ENCODE measurements around the gene LBP.
"Not testable (repeated sequence)": the region's sequence is repeated elsewhere in the genome, so short reads cannot be mapped to it uniquely, and the experiment has no call there.

The LBP gene

DNA sequence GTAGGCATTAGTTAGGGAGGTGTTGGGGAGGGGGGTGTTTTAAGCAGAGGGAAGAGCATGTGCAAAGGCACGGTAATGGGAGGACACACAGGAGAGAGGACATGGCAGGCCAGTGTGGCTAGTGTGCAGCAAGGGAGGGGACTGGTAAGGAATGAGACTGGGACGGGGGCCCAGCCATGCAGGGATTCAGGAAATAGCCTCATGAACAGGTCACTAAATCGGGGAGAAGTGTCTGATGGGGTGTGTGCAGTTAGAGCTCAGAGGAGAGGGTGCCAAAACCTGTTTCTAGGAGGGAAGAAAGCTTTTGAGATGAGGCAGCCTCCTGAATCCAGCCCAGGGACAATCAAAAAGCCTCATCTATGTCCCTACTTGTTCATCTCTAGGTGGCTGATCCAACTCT is 34.8 kb upstream of the LBP start:
- Histone ChIP-seq H3K4me2 (ENCODE audit: insufficient read depth, low read length) (no peak overlapping the region), H3K36me3 (ENCODE audit: insufficient read depth, low read length) (no peaks in the 10 kb centered on the region), H3K27me3 (ENCODE audit: insufficient read depth, low read length, poor library complexity) (peaks cover 15% of the 10 kb centered on the region), H3K27ac (ENCODE audit: low read length) (no peak overlapping the region), H3K4me3 (ENCODE audit: low read depth in 1 of 2, low read length in 2 of 2) (no peak overlapping the region), H3K9ac (ENCODE audit: low read depth, low read length) (no peak overlapping the region), H3K4me1 (ENCODE audit: insufficient read depth, low read length) (peaks cover 3% of the 10 kb centered on the region; the same call in 1 of the 2 replicates), H3K9me3 (ENCODE audit: insufficient read depth, low read length, severe bottlenecking) (no peaks in the 10 kb centered on the region), H4K20me1 (ENCODE audit: insufficient read depth, low read length) (no peaks in the 10 kb centered on the region), H2AFZ (ENCODE audit: low read depth, low read length) (no peak overlapping the region), H3K79me2 (ENCODE audit: insufficient read depth, low read length) (no peaks in the 10 kb centered on the region)
- TF ChIP-seq, protein P1, sequence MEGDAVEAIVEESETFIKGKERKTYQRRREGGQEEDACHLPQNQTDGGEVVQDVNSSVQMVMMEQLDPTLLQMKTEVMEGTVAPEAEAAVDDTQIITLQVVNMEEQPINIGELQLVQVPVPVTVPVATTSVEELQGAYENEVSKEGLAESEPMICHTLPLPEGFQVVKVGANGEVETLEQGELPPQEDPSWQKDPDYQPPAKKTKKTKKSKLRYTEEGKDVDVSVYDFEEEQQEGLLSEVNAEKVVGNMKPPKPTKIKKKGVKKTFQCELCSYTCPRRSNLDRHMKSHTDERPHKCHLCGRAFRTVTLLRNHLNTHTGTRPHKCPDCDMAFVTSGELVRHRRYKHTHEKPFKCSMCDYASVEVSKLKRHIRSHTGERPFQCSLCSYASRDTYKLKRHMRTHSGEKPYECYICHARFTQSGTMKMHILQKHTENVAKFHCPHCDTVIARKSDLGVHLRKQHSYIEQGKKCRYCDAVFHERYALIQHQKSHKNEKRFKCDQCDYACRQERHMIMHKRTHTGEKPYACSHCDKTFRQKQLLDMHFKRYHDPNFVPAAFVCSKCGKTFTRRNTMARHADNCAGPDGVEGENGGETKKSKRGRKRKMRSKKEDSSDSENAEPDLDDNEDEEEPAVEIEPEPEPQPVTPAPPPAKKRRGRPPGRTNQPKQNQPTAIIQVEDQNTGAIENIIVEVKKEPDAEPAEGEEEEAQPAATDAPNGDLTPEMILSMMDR (IDR thresholded peaks at IDR 0.05; ENCODE audit: borderline replicate concordance, extremely low read depth, low read length, poor library complexity, severe bottlenecking): no peak
- no peak for TF ChIP-seq EZH2 (IDR thresholded peaks at IDR 0.05; ENCODE audit: borderline replicate concordance, low read depth, low read length, severe bottlenecking)
- DNase-seq (no peak), ATAC-seq (ENCODE audit: insufficient read depth, low read depth) (no peak)

DNA sequence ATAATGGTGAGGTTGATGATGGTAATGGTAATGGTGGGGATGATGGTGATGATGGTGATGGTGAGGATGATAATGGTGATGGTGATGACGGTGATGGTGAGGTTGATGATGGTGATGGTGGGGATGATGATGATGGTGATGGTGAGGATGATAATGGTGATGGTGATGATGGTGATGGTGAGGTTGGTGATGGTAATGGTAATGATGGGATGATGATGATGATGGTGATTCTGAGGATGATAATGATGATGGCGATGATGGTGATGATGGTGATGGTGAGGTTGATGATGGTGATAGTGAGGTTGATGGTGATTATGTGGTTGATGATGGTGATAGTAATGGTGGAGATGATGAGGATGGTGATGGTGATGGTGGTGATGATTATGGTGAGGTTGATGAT is 32.6 kb upstream of the LBP start:
- no peaks in the 10 kb centered on the region for H3K79me2 ChIP-seq (ENCODE audit: insufficient read depth, low read length)
- no peak overlapping the region for H3K4me3 ChIP-seq (ENCODE audit: low read depth in 1 of 2, low read length in 2 of 2)
- no peaks in the 10 kb centered on the region for H3K4me1 ChIP-seq (ENCODE audit: insufficient read depth, low read length)
- no peaks in the 10 kb centered on the region for H3K36me3 ChIP-seq (ENCODE audit: insufficient read depth, low read length)
- no peak overlapping the region for H2AFZ ChIP-seq (ENCODE audit: low read depth, low read length)
- no peak overlapping the region for H3K4me2 ChIP-seq (ENCODE audit: insufficient read depth, low read length)
- no peaks in the 10 kb centered on the region for H4K20me1 ChIP-seq (ENCODE audit: insufficient read depth, low read length)
- H3K9ac ChIP-seq (ENCODE audit: low read depth, low read length): no peak overlapping the region
- peaks cover 11% of the 10 kb centered on the region for H3K27me3 ChIP-seq (ENCODE audit: insufficient read depth, low read length, poor library complexity)
- no peaks in the 10 kb centered on the region for H3K9me3 ChIP-seq (ENCODE audit: insufficient read depth, low read length, severe bottlenecking)
- H3K27ac ChIP-seq (ENCODE audit: low read length): no peak overlapping the region
- no peak for ATAC-seq (ENCODE audit: insufficient read depth, low read depth)
- TF ChIP-seq, protein P1 (IDR thresholded peaks at IDR 0.05; ENCODE audit: borderline replicate concordance, extremely low read depth, low read length, poor library complexity, severe bottlenecking): no peak
- TF ChIP-seq EZH2 (IDR thresholded peaks at IDR 0.05; ENCODE audit: borderline replicate concordance, low read depth, low read length, severe bottlenecking): no peak
- no peak for DNase-seq

DNA sequence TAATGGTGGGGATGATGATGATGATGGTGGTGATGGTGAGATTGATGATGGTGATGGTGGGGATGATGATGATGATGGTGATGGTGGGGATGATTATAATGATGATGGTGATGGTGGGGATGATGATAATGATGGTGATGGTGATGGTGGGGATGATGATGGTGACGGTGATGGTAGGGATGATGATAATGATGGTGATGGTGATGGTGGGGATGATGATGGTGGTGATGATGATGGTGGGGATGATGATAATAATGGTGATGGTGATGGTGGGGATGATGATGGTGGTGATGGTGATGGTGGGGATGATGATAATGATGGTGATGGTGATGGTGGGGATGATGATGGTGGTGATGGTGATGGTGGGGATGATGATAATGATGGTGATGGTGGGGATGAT is 31.9 kb upstream of the LBP start:
- H3K4me2 ChIP-seq (ENCODE audit: insufficient read depth, low read length); H3K9ac ChIP-seq (ENCODE audit: low read depth, low read length); ATAC-seq (ENCODE audit: insufficient read depth, low read depth); H3K9me3 ChIP-seq (ENCODE audit: insufficient read depth, low read length, severe bottlenecking); H3K4me3 ChIP-seq (ENCODE audit: low read depth in 1 of 2, low read length in 2 of 2); H2AFZ ChIP-seq (ENCODE audit: low read depth, low read length); DNase-seq; H3K79me2 ChIP-seq (ENCODE audit: insufficient read depth, low read length); H3K4me1 ChIP-seq (ENCODE audit: insufficient read depth, low read length); H3K27ac ChIP-seq (ENCODE audit: low read length); H3K36me3 ChIP-seq (ENCODE audit: insufficient read depth, low read length); H4K20me1 ChIP-seq (ENCODE audit: insufficient read depth, low read length): not testable (repeated sequence)
- peaks cover 11% of the 10 kb centered on the region for H3K27me3 ChIP-seq (ENCODE audit: insufficient read depth, low read length, poor library complexity)

DNA sequence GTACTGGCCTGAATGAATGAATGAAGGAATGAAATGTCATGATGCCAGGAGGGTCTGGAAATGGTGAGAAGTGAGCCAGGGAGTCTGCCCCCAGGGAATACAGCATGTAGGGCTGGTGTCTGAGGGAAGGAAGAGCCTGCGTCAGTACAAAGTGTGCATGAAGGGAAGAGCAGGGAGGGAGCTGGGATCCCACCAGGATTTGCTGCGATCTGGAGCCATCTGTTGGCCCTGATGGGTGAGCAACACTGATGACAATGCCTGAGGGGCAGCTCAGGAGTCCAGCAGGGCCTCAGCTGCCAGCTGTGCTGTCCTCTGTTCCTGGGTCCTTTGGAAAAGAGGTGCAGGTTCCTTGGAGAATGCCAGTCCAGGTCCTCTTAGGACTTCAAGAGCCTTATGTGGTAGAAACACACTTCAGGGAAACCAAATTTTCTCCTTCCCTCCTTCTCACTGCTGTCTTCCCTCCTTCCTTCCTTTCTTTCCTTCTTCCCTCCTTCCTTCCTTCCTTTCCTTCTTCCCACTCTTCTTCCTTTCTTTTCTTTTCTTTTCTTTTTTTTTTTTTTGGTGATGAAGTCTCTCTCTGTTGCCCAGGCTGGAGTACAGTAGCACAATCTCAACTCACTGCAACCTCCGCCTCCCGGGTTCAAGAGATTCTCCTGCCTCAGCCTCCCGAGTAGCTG is 30.9 kb upstream of the LBP start:
- DNase-seq (no peak), ATAC-seq (ENCODE audit: insufficient read depth, low read depth) (no peak)

More for the DNA sequence above, 30.9 kb upstream of the LBP start:
- peaks cover 5% of the 10 kb centered on the region for H3K27me3 ChIP-seq (ENCODE audit: insufficient read depth, low read length, poor library complexity)
- no peaks in the 10 kb centered on the region for H4K20me1 ChIP-seq (ENCODE audit: insufficient read depth, low read length)
- H2AFZ ChIP-seq (ENCODE audit: low read depth, low read length): no peak overlapping the region
- H3K79me2 ChIP-seq (ENCODE audit: insufficient read depth, low read length): no peaks in the 10 kb centered on the region
- no peaks in the 10 kb centered on the region for H3K9me3 ChIP-seq (ENCODE audit: insufficient read depth, low read length, severe bottlenecking)
- no peak overlapping the region for H3K4me3 ChIP-seq (ENCODE audit: low read depth in 1 of 2, low read length in 2 of 2)
- no peak overlapping the region for H3K27ac ChIP-seq (ENCODE audit: low read length)
- no peak overlapping the region for H3K9ac ChIP-seq (ENCODE audit: low read depth, low read length)
- H3K4me2 ChIP-seq (ENCODE audit: insufficient read depth, low read length): no peak overlapping the region
- no peak for TF ChIP-seq EZH2 (IDR thresholded peaks at IDR 0.05; ENCODE audit: borderline replicate concordance, low read depth, low read length, severe bottlenecking)
- TF ChIP-seq, protein P1 (IDR thresholded peaks at IDR 0.05; ENCODE audit: borderline replicate concordance, extremely low read depth, low read length, poor library complexity, severe bottlenecking): no peak
- no peaks in the 10 kb centered on the region for H3K36me3 ChIP-seq (ENCODE audit: insufficient read depth, low read length)
- H3K4me1 ChIP-seq (ENCODE audit: insufficient read depth, low read length): no peaks in the 10 kb centered on the region

Data from DND-41 (cell line).